CD8-positive, alpha-beta memory T cell (primary cell): ENCODE measurements around the gene RAET1L. TPM values are rescaled to one million over a fixed set of nuclear protein-coding genes. Genes with fewer than 3 reads are reported as not detected.

Experiments used
- CTCF ChIA-PET: fragments of 350-600 bp; sonication (Branson Sonifier 250); formaldehyde crosslinking; loops from one replicate; lab custom pipeline; 2021; ENCODE audit warnings: antibody characterized with exemption; lab: Charles Lee
- POLR2A ChIA-PET: fragments of 350-600 bp; sonication (Branson Sonifier 250); formaldehyde crosslinking; loops from one replicate; lab custom pipeline; 2021; ENCODE audit warnings: antibody characterized with exemption; lab: Charles Lee
- DNase-seq, 5 donors: peaks; one replicate each; pipeline versions ENCODE4 v3.0.0 to v3.0.0-alpha.2; 2020 to 2022; ENCODE audit warnings: mixed read lengths in 1 of 5
- H3K27ac ChIP-seq: one replicate; pipeline ENCODE4 v1.7.0; 2013; ENCODE audit warnings: low read depth, mild to moderate bottlenecking, low read length, moderate library complexity
- H3K27me3 ChIP-seq: 2 replicates; pipeline ENCODE4 v1.7.0; 2013; ENCODE audit warnings: low read length, mild to moderate bottlenecking; ENCODE audit not compliant: insufficient read depth, poor library complexity, severe bottlenecking
- H3K36me3 ChIP-seq: 2 replicates; pipeline ENCODE4 v1.7.0; 2013; ENCODE audit warnings: mild to moderate bottlenecking, low read length, moderate library complexity; ENCODE audit not compliant: insufficient read depth
- H3K4me1 ChIP-seq: 2 replicates; pipeline ENCODE4 v1.7.0; 2013; ENCODE audit warnings: mild to moderate bottlenecking, low read length, moderate library complexity; ENCODE audit not compliant: insufficient read depth
- H3K4me3 ChIP-seq: 2 replicates; pipeline ENCODE4 v1.7.0; 2013; ENCODE audit warnings: mild to moderate bottlenecking, low read length
- H3K9me3 ChIP-seq: 2 replicates; pipeline ENCODE4 v1.7.0; 2013; ENCODE audit warnings: mild to moderate bottlenecking, low read length
- H3K27ac Mint-ChIP-seq, 8 donors: one replicate each; pipeline ENCODE4 v1.8.0; 2020 to 2021; ENCODE audit warnings: mixed read lengths in 8 of 8, mild to moderate bottlenecking in 6 of 8, inconsistent platforms in 3 of 8, moderate library complexity in 3 of 8
- H3K27me3 Mint-ChIP-seq, 2 donors: one replicate each; pipeline ENCODE4 v1.8.0; 2020 to 2021; ENCODE audit warnings: mixed read lengths in 2 of 2, mild to moderate bottlenecking in 1 of 2, moderate library complexity in 1 of 2
- H3K36me3 Mint-ChIP-seq, 3 donors: one replicate each; pipeline ENCODE4 v1.8.0; 2020 to 2021; ENCODE audit warnings: mixed read lengths in 3 of 3, inconsistent platforms in 1 of 3, mild to moderate bottlenecking in 1 of 3
- H3K4me1 Mint-ChIP-seq, 3 donors: one replicate each; pipeline ENCODE4 v1.8.0; 2020 to 2021; ENCODE audit warnings: mixed read lengths in 3 of 3, inconsistent platforms in 1 of 3, mild to moderate bottlenecking in 1 of 3
- H3K4me3 Mint-ChIP-seq, 7 donors: one replicate each; pipeline ENCODE4 v1.8.0; 2020 to 2021; ENCODE audit warnings: mixed read lengths in 7 of 7, mild to moderate bottlenecking in 6 of 7, moderate library complexity in 4 of 7, inconsistent platforms in 2 of 7
- H3K9me3 Mint-ChIP-seq, 5 donors: one replicate each; pipeline ENCODE4 v1.8.0; 2020 to 2022; ENCODE audit warnings: mixed read lengths in 5 of 5, mild to moderate bottlenecking in 3 of 5, moderate library complexity in 2 of 5, inconsistent platforms in 1 of 5
- polyA plus RNA-seq: library from polyadenylated mRNA; unstranded; fragments of 300-500 nt; fragmentation: Illumina TruSeq; gene quantifications from one replicate; pipeline ENCODE4 v1.2.3, GENCODE V29; 2021
- total RNA-seq, 2 experiments: library from RNA; stranded (reverse); gene quantifications; one replicate each; pipeline ENCODE4 v1.2.3, GENCODE V29; 2021

Gene RAET1L
- total and polyA plus RNA-seq, 3 experiments from 2014 or later, result not detected

DNA sequence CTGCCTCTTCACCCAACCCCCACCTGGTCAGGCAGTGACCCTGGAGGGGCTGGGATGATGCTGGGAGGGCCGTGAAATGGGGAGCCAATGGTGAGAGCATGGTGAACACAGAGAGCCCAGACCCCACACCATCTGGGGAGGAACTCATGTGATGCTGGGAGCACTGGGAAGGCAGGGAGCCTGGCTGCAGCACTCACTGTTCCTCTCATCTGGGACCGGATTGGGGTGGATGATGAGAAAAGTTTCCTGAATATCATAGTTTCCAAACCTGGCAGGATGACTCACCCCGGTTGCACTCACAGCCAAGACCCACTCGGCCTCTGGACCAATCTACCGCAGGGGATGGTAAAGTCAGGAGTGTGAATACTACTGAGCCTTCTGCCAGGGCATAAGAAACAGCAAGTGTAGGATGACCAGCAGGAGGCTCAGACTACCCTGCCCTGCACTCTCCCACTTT lies 39.8 kb downstream of the RAET1L start:
- Mint-ChIP-seq H3K27me3 (peaks cover 82 to 83% of the 10 kb centered on the region in 2 donors), H3K36me3 (no peaks in the 10 kb centered on the region), H3K27ac (no peak overlapping the region), H3K4me3 (no peak overlapping the region), H3K9me3 (peaks cover 7 to 21% (median 18%) of the 10 kb centered on the region in 5 donors), H3K4me1 (peaks cover 16 to 26% (median 19%) of the 10 kb centered on the region in 3 donors)
- Histone ChIP-seq H3K9me3 (no peaks in the 10 kb centered on the region), H3K36me3 (no peaks in the 10 kb centered on the region), H3K27ac (no peak overlapping the region), H3K4me3 (no peak overlapping the region), H3K4me1 (peaks cover 19% of the 10 kb centered on the region), H3K27me3 (peaks cover 73% of the 10 kb centered on the region)
- DNase-seq, result no peak
- POLR2A ChIA-PET, result no interaction called here
- CTCF ChIA-PET, result no interaction called here

DNA sequence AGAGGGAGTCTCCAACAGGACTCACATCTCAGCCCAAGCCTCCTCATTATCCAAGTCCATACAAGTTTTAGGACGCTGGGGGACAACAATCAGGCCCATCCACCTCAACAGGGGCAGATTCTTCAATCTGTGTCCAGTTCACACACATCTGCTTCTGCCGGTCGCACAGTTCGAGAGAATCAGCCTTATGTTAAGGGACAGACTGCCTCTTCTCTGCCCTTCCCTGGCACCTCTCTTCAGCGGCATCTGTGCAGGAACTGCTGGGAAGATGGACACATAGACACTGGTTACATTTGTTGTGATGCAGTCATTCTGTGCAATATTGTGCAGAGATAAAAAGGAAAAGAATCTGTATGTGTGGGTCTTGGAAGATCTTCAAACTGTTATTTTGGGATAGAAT lies 40.6 kb downstream of the RAET1L start:
- ChIA-PET CTCF (no interaction called here), POLR2A (no interaction called here)
- H3K4me3 ChIP-seq, result no peak overlapping the region
- peaks cover 8 to 18% (median 12%) of the 10 kb centered on the region in 3 donors for H3K4me1 Mint-ChIP-seq
- peaks cover 66% of the 10 kb centered on the region for H3K27me3 ChIP-seq
- H3K36me3 Mint-ChIP-seq, result no peaks in the 10 kb centered on the region
- H3K27me3 Mint-ChIP-seq, result peaks cover 81 to 82% of the 10 kb centered on the region in 2 donors
- H3K27ac Mint-ChIP-seq, result no peak overlapping the region
- no peaks in the 10 kb centered on the region for H3K9me3 ChIP-seq
- H3K9me3 Mint-ChIP-seq, result peaks cover 7 to 21% (median 16%) of the 10 kb centered on the region in 5 donors
- no peak for DNase-seq
- H3K27ac ChIP-seq, result no peak overlapping the region
- H3K4me3 Mint-ChIP-seq, result no peak overlapping the region
- H3K4me1 ChIP-seq, result peaks cover 12% of the 10 kb centered on the region
- no peaks in the 10 kb centered on the region for H3K36me3 ChIP-seq

DNA sequence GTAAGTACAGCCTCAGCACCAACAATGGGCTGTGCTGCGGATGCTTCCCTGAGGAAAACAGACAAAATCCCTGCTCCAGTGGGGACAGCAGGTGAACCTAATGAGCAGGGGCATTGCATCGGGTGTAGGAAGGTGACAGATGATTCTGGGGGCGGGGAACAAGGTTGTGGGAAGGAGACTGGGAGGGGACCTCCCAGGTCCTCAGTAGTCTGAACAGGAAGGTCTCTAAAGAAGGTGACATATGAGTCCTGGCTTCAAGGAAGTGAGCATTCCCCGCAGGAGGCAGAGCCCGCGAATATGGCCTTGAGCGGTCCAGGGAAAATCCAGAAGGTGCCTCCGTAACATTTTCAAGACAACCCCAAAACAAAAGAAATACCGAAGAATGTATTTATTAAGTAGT lies 42.2 kb downstream of the RAET1L start:
- POLR2A ChIA-PET, result no interaction called here
- Histone ChIP-seq H3K4me1 (no peaks in the 10 kb centered on the region), H3K36me3 (no peaks in the 10 kb centered on the region), H3K27me3 (peaks cover 58% of the 10 kb centered on the region), H3K9me3 (no peaks in the 10 kb centered on the region), H3K27ac (no peak overlapping the region), H3K4me3 (no peak overlapping the region)
- peaks cover 2 to 9% (median 7%) of the 10 kb centered on the region in 5 donors for H3K9me3 Mint-ChIP-seq
- no peak for DNase-seq
- CTCF ChIA-PET, result no interaction called here
- H3K36me3 Mint-ChIP-seq, result no peaks in the 10 kb centered on the region
- no peak overlapping the region for H3K4me3 Mint-ChIP-seq
- peaks cover 77 to 79% of the 10 kb centered on the region in 2 donors for H3K27me3 Mint-ChIP-seq
- peaks cover 0 to 10% (median 4%) of the 10 kb centered on the region in 3 donors for H3K4me1 Mint-ChIP-seq
- H3K27ac Mint-ChIP-seq, result no peak overlapping the region

DNA sequence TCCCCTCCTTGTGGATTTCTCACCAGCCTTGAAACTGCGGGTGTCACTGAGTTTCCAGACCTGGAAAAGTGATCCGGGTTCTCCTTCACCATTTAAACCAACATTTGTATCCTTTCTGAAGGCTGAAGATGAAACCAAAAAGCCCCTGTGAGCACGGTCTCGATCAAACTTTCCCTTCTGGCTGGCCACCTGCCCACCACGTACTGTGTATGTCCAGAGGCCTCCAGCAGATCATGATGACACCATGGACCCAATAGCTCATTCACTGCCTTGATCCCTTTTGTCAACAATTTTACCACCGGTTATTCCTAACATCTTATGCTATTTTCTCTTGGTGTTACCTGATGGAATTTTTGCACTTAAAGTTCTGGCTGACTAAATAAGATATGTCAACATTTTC lies 46.0 kb downstream of the RAET1L start:
- no peak overlapping the region for H3K27ac ChIP-seq
- DNase-seq, result no peak
- no peaks in the 10 kb centered on the region for H3K4me1 ChIP-seq
- H3K36me3 ChIP-seq, result no peaks in the 10 kb centered on the region
- peaks cover 23% of the 10 kb centered on the region for H3K27me3 ChIP-seq
- H3K4me3 Mint-ChIP-seq, result no peak overlapping the region
- H3K36me3 Mint-ChIP-seq, result no peaks in the 10 kb centered on the region
- peaks cover 66 to 73% of the 10 kb centered on the region in 2 donors for H3K27me3 Mint-ChIP-seq
- H3K4me3 ChIP-seq, result no peak overlapping the region
- POLR2A ChIA-PET, result no interaction called here
- CTCF ChIA-PET, result no interaction called here
- H3K9me3 ChIP-seq, result no peaks in the 10 kb centered on the region
- no peaks in the 10 kb centered on the region for H3K9me3 Mint-ChIP-seq
- no peak overlapping the region for H3K27ac Mint-ChIP-seq
- peaks cover 3 to 8% (median 7%) of the 10 kb centered on the region in 3 donors for H3K4me1 Mint-ChIP-seq

DNA sequence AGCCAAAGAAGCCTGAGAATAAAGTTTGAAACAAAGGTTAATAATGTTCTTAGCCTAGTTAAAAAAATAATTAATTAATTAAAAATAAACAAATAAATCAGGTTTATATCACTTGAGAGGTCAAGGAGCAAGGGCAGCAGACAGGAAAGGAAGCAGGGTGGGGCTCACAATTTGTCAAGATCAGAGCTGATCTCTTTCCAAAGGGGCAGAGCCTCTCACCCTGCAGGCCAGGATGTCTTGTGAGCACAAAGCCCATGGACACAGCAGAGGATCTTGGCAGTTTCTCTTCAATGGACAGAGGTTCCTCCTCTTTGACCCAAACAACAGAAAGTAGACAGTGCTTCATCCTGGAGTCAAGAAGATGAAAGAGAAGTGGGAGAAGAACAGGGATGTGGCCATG lies 46.7 kb downstream of the RAET1L start:
- Histone ChIP-seq H3K9me3 (no peaks in the 10 kb centered on the region), H3K36me3 (no peaks in the 10 kb centered on the region), H3K4me1 (no peaks in the 10 kb centered on the region), H3K27me3 (peaks cover 22% of the 10 kb centered on the region), H3K4me3 (no peak overlapping the region), H3K27ac (no peak overlapping the region)
- peaks cover 72 to 77% of the 10 kb centered on the region in 2 donors for H3K27me3 Mint-ChIP-seq
- no peaks in the 10 kb centered on the region for H3K9me3 Mint-ChIP-seq
- H3K27ac Mint-ChIP-seq, result no peak overlapping the region
- peaks cover 3 to 8% (median 7%) of the 10 kb centered on the region in 3 donors for H3K4me1 Mint-ChIP-seq
- no peaks in the 10 kb centered on the region for H3K36me3 Mint-ChIP-seq
- no peak for DNase-seq
- CTCF ChIA-PET, result no interaction called here
- POLR2A ChIA-PET, result no interaction called here
- H3K4me3 Mint-ChIP-seq, result no peak overlapping the region

DNA sequence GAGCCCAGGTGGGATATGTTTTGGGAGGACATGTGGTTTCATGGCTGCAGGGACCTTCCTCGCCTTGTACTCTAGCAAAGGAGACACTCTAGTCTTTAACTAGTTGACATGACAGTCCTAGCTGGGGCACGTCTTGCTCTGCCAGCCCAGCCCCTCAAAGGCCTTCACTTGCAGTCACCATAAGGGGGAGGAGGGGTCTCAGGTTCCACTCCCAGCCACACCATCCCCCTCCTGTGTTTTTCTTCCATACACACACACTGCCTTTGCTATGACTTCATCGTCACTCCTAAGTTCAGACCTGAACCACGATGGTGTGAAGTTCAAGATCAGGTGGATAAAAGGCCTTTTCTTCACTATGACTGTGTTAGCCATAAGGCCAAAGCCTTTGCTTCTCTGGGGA lies 48.1 kb downstream of the RAET1L start:
- H3K27me3 Mint-ChIP-seq, result peaks cover 70 to 73% of the 10 kb centered on the region in 2 donors
- Histone ChIP-seq H3K27me3 (peaks cover 11% of the 10 kb centered on the region), H3K9me3 (no peaks in the 10 kb centered on the region), H3K36me3 (no peaks in the 10 kb centered on the region), H3K4me3 (no peak overlapping the region), H3K4me1 (no peaks in the 10 kb centered on the region), H3K27ac (no peak overlapping the region)
- POLR2A ChIA-PET, result no interaction called here
- H3K4me1 Mint-ChIP-seq, result peaks cover 3 to 8% (median 7%) of the 10 kb centered on the region in 3 donors
- H3K9me3 Mint-ChIP-seq, result no peaks in the 10 kb centered on the region
- H3K27ac Mint-ChIP-seq, result no peak overlapping the region
- CTCF ChIA-PET, result no interaction called here
- H3K4me3 Mint-ChIP-seq, result no peak overlapping the region
- H3K36me3 Mint-ChIP-seq, result no peaks in the 10 kb centered on the region
- no peak for DNase-seq

DNA sequence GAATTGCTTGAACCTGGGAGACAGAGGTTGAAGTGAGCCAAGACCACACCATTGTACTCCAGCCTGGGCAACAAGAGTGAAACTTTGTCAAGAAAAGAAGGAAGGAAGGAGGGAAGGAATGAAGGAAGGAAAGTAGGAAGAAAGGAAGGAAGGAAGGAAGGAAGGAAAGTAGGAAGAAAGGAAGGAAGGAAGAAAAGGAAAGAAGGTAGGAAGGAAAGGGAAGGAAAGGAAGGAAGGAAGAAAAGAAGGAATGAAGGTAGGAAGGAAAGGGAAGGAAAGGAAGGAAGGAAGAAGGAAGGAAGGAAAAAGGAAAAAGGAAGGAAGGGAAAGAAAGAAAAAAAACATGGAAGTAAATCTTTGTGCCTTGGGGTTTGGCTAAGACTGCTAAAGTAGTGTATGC lies 49.9 kb downstream of the RAET1L start:
- H3K36me3 Mint-ChIP-seq, result no peaks in the 10 kb centered on the region
- no peak overlapping the region for H3K27ac ChIP-seq
- no peaks in the 10 kb centered on the region for H3K36me3 ChIP-seq
- H3K4me1 ChIP-seq, result no peaks in the 10 kb centered on the region
- H3K4me3 Mint-ChIP-seq, result no peak overlapping the region
- POLR2A ChIA-PET, result no interaction called here
- no peak for DNase-seq
- H3K9me3 ChIP-seq, result no peaks in the 10 kb centered on the region
- peaks cover 62 to 69% of the 10 kb centered on the region in 2 donors for H3K27me3 Mint-ChIP-seq
- peaks cover 9% of the 10 kb centered on the region for H3K27me3 ChIP-seq
- H3K4me3 ChIP-seq, result no peak overlapping the region
- CTCF ChIA-PET, result no interaction called here
- no peaks in the 10 kb centered on the region for H3K9me3 Mint-ChIP-seq
- H3K27ac Mint-ChIP-seq, result no peak overlapping the region
- peaks cover 0 to 3% (median 3%) of the 10 kb centered on the region in 3 donors for H3K4me1 Mint-ChIP-seq

DNA sequence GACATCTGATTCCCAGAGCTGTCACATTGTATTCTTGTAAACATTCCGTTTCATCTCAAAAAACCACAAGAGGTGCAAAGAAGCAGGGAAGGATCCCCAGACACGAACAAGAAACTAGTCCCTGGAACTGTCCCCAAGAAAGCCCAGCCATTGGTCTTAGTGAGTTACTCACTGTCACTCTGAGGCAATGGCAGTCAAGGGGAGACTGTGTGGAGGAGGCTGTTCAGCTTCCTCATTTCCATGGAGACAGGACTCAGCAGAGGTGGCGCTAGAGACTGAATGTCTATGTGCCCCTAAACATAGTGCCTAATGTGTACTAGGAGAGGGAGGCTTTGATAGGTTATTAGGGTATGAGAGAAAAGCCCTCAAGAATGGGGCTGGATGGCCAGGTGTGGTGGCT lies 50.5 kb downstream of the RAET1L start:
- Mint-ChIP-seq H3K4me1 (peaks cover 0 to 3% (median 3%) of the 10 kb centered on the region in 3 donors), H3K27me3 (peaks cover 60 to 71% of the 10 kb centered on the region in 2 donors), H3K4me3 (no peak overlapping the region), H3K27ac (no peak overlapping the region), H3K36me3 (no peaks in the 10 kb centered on the region), H3K9me3 (no peaks in the 10 kb centered on the region)
- Histone ChIP-seq H3K4me3 (no peak overlapping the region), H3K9me3 (no peaks in the 10 kb centered on the region), H3K27me3 (peaks cover 9% of the 10 kb centered on the region), H3K27ac (no peak overlapping the region), H3K36me3 (no peaks in the 10 kb centered on the region), H3K4me1 (no peaks in the 10 kb centered on the region)
- ChIA-PET POLR2A (no interaction called here), CTCF (no interaction called here)
- no peak for DNase-seq
